Neural progenitor cell (in vitro differentiated cells): ENCODE results near the gene DISP3. TPM values are rescaled to one million over a fixed set of nuclear protein-coding genes. Genes with fewer than 3 reads are reported as not detected.

Experiments used
- DNase-seq: peaks from one replicate; pipeline ENCODE4 v3.0.0-alpha.2; 2016; ENCODE audit warnings: low spot score
- H2AFZ ChIP-seq: fragments of 200-600 bp; sonication (generic); replicated peaks from 2 replicates; pipeline ENCODE4 v1.6.1; 2016; ENCODE audit warnings: antibody characterized with exemption
- H3F3A ChIP-seq: fragments of 200-600 bp; sonication (generic); 2 replicates; pipeline ENCODE4 v1.6.1; 2016; ENCODE audit warnings: antibody characterized with exemption, low read depth
- H3K27ac ChIP-seq: fragments of 200-600 bp; sonication (generic); 2 replicates; pipeline ENCODE4 v1.5.1; 2016; ENCODE audit warnings: mild to moderate bottlenecking
- H3K27me3 ChIP-seq: fragments of 200-600 bp; sonication (generic); 2 replicates; pipeline ENCODE4 v1.6.1; 2016; ENCODE audit warnings: mild to moderate bottlenecking, moderate library complexity
- H3K36me3 ChIP-seq: fragments of 200-600 bp; sonication (generic); 2 replicates; pipeline ENCODE4 v1.5.1; 2016
- H3K4me1 ChIP-seq: fragments of 200-600 bp; sonication (generic); 2 replicates; pipeline ENCODE4 v1.6.1; 2016; ENCODE audit warnings: mixed run types
- H3K4me2 ChIP-seq: fragments of 200-600 bp; sonication (generic); 2 replicates; pipeline ENCODE4 v1.6.1; 2016
- H3K4me3 ChIP-seq: fragments of 200-600 bp; sonication (generic); 2 replicates; pipeline ENCODE4 v1.5.1; 2016
- H3K79me2 ChIP-seq: fragments of 200-600 bp; sonication (generic); 2 replicates; pipeline ENCODE4 v1.6.1; 2016; ENCODE audit warnings: low read depth
- H3K9ac ChIP-seq: fragments of 200-600 bp; sonication (generic); 2 replicates; pipeline ENCODE4 v1.6.1; 2016
- H3K9me3 ChIP-seq: fragments of 200-600 bp; sonication (generic); 2 replicates; pipeline ENCODE4 v1.5.1; 2016; ENCODE audit warnings: low read depth
- H4K20me1 ChIP-seq: fragments of 200-600 bp; sonication (generic); 2 replicates; pipeline ENCODE4 v1.6.1; 2016; ENCODE audit warnings: low read depth
- H3K27ac Mint-ChIP-seq: 3 replicates; pipeline ENCODE4 v1.8.0; 2021; ENCODE audit warnings: mixed read lengths
- H3K27me3 Mint-ChIP-seq: 2 replicates; pipeline ENCODE4 v1.8.0; 2022; ENCODE audit warnings: low read depth, mild to moderate bottlenecking, inconsistent platforms, moderate library complexity, mixed read lengths; ENCODE audit not compliant: insufficient read depth
- H3K36me3 Mint-ChIP-seq: 3 replicates; pipeline ENCODE4 v1.8.0; 2021; ENCODE audit warnings: mixed read lengths
- H3K4me1 Mint-ChIP-seq: 3 replicates; pipeline ENCODE4 v1.8.0; 2021; ENCODE audit warnings: mixed read lengths
- H3K4me3 Mint-ChIP-seq: 3 replicates; pipeline ENCODE4 v1.8.0; 2021; ENCODE audit warnings: mild to moderate bottlenecking, moderate library complexity, mixed read lengths
- H3K9me3 Mint-ChIP-seq: 3 replicates; pipeline ENCODE4 v1.8.0; 2020; ENCODE audit warnings: mixed read lengths
- EZH2 ChIP-seq: fragments of 200-600 bp; sonication (generic); IDR thresholded peaks from 2 replicates; pipeline ENCODE4 v1.6.1; 2017; ENCODE audit warnings: antibody characterized with exemption, mild to moderate bottlenecking, moderate library complexity
- EZH2phosphoT487 ChIP-seq: fragments of 200-600 bp; sonication (generic); IDR thresholded peaks from 2 replicates; pipeline ENCODE4 v1.6.1; 2017; ENCODE audit warnings: antibody characterized with exemption
- total RNA-seq: library from RNA; depleted of rRNA; stranded (reverse); fragments of >200 nt; gene quantifications from 2 replicates; pipeline ENCODE4 v1.2.3, GENCODE V29; 2015; ENCODE audit warnings: low replicate concordance
- TF ChIP-seq, protein P1 (sequence below): fragments of 200-600 bp; sonication (generic); IDR thresholded peaks from 2 replicates; pipeline ENCODE4 v1.5.1; 2017; ENCODE audit warnings: antibody characterized with exemption, mild to moderate bottlenecking

The DISP3 gene
- total RNA-seq, 1 donor from 2014 or later = 2.0 TPM

GRCh38 chr1:11563560-11564069, 84.7 kb downstream of the DISP3 start:
- peak; percentile 82 for DNase-seq
- no peak overlapping the region for H2AFZ ChIP-seq
- H3K4me3 ChIP-seq = no peak overlapping the region
- H3F3A ChIP-seq = peaks cover 24% of the 10 kb centered on the region
- peaks cover 4% of the 10 kb centered on the region for H3K9me3 Mint-ChIP-seq
- H3K27me3 ChIP-seq = no peaks in the 10 kb centered on the region
- H3K79me2 ChIP-seq = no peaks in the 10 kb centered on the region
- H3K9ac ChIP-seq = no peak overlapping the region
- peak overlapping the region; percentile 23 for H3K27ac ChIP-seq
- peaks cover 30% of the 10 kb centered on the region for H3K4me1 ChIP-seq
- peaks cover 6% of the 10 kb centered on the region for H4K20me1 ChIP-seq
- no peaks in the 10 kb centered on the region for H3K9me3 ChIP-seq
- H3K4me3 Mint-ChIP-seq = no peak overlapping the region
- peak overlapping the region; percentile 59 for H3K4me2 ChIP-seq
- no peak for TF ChIP-seq EZH2phosphoT487
- TF ChIP-seq, protein P1, sequence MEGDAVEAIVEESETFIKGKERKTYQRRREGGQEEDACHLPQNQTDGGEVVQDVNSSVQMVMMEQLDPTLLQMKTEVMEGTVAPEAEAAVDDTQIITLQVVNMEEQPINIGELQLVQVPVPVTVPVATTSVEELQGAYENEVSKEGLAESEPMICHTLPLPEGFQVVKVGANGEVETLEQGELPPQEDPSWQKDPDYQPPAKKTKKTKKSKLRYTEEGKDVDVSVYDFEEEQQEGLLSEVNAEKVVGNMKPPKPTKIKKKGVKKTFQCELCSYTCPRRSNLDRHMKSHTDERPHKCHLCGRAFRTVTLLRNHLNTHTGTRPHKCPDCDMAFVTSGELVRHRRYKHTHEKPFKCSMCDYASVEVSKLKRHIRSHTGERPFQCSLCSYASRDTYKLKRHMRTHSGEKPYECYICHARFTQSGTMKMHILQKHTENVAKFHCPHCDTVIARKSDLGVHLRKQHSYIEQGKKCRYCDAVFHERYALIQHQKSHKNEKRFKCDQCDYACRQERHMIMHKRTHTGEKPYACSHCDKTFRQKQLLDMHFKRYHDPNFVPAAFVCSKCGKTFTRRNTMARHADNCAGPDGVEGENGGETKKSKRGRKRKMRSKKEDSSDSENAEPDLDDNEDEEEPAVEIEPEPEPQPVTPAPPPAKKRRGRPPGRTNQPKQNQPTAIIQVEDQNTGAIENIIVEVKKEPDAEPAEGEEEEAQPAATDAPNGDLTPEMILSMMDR = no peak
- no peak for TF ChIP-seq EZH2
- H3K36me3 Mint-ChIP-seq = no peaks in the 10 kb centered on the region
- H3K4me1 Mint-ChIP-seq = peaks cover 19% of the 10 kb centered on the region
- H3K27ac Mint-ChIP-seq = no peak overlapping the region
- H3K27me3 Mint-ChIP-seq = peaks cover 20% of the 10 kb centered on the region
- no peaks in the 10 kb centered on the region for H3K36me3 ChIP-seq

DNA sequence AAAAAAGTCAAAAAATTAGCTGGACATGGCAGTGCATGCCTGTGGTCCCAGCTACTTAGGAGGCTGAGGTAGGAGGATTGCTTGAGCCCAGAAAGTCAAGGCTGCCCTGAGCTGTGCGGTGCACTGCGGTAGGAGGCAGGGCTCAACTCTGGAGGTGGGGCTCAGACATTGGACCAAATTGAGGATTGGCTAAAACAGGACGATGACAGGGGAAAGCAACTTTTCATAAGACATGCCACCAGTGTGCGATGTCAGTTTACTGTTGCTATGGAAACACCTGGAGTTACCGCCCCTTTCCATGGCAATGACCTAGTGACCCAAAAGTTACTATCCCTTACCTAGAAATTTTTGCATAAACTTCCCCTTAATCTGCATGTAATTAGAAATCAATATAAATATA, 85.3 kb downstream of the DISP3 start:
- Histone ChIP-seq H3K4me2 (peak overlapping the region; percentile 59), H3K36me3 (no peaks in the 10 kb centered on the region), H3F3A (peaks cover 18% of the 10 kb centered on the region), H3K4me1 (peaks cover 24% of the 10 kb centered on the region), H4K20me1 (peaks cover 6% of the 10 kb centered on the region), H3K27ac (no peak overlapping the region), H3K79me2 (no peaks in the 10 kb centered on the region), H3K9ac (no peak overlapping the region), H3K4me3 (no peak overlapping the region), H3K9me3 (no peaks in the 10 kb centered on the region), H2AFZ (no peak overlapping the region), H3K27me3 (no peaks in the 10 kb centered on the region)
- Mint-ChIP-seq H3K27me3 (peaks cover 21% of the 10 kb centered on the region), H3K4me1 (peaks cover 19% of the 10 kb centered on the region), H3K27ac (peak overlapping the region; percentile 8), H3K4me3 (no peak overlapping the region), H3K36me3 (no peaks in the 10 kb centered on the region), H3K9me3 (peaks cover 4% of the 10 kb centered on the region)
- TF ChIP-seq, protein P1 = no peak
- TF ChIP-seq EZH2 (no peak), EZH2phosphoT487 (no peak)
- no peak for DNase-seq

GRCh38 chr1:11566042-11566850, 87.3 kb downstream of the DISP3 start:
- no peaks in the 10 kb centered on the region for H3K36me3 ChIP-seq
- no peaks in the 10 kb centered on the region for H3K9me3 ChIP-seq
- H3K4me2 ChIP-seq = no peak overlapping the region
- TF ChIP-seq EZH2 = no peak
- TF ChIP-seq EZH2phosphoT487 = no peak
- TF ChIP-seq, protein P1 = no peak
- Mint-ChIP-seq H3K4me3 (no peak overlapping the region), H3K4me1 (peaks cover 19% of the 10 kb centered on the region), H3K36me3 (no peaks in the 10 kb centered on the region), H3K27me3 (peaks cover 17% of the 10 kb centered on the region), H3K27ac (no peak overlapping the region), H3K9me3 (peaks cover 4% of the 10 kb centered on the region)
- H3K9ac ChIP-seq = no peak overlapping the region
- DNase-seq = no peak
- peaks cover 18% of the 10 kb centered on the region for H3F3A ChIP-seq
- no peaks in the 10 kb centered on the region for H3K27me3 ChIP-seq
- H3K27ac ChIP-seq = no peak overlapping the region
- H4K20me1 ChIP-seq = peaks cover 6% of the 10 kb centered on the region
- H3K4me3 ChIP-seq = no peak overlapping the region
- no peak overlapping the region for H2AFZ ChIP-seq
- H3K4me1 ChIP-seq = peaks cover 20% of the 10 kb centered on the region
- no peaks in the 10 kb centered on the region for H3K79me2 ChIP-seq
